IMR-90 (cell line): ENCODE data around the gene BRIP1. TPM values are rescaled to one million over a fixed set of nuclear protein-coding genes. Genes with fewer than 3 reads are reported as not detected.

Source experiments
- ATAC-seq: fragments of 200-7000 bp; cut with Tn5 transposase; 2 replicates; pipeline ENCODE4 v1.9.1; 2020; ENCODE audit warnings: low read depth, mild to moderate bottlenecking, moderate library complexity
- BruUV-seq: library from RNA; stranded (reverse); fragments of 400-500 nt; replicated peaks from 2 replicates; lab custom pipeline; 2021; lab: Mats Ljungman, UMichigan
- CTCF ChIA-PET: fragments of 300-600 bp; formaldehyde crosslinking; extraction: SDS; loops from one replicate; lab custom pipeline; 2021; ENCODE audit warnings: antibody characterized with exemption; lab: Yijun Ruan, JAX
- POLR2A ChIA-PET: fragments of 300-600 bp; sonication (Branson Sonifier 250); formaldehyde crosslinking; loops from one replicate; lab custom pipeline; 2022; ENCODE audit warnings: antibody characterized with exemption; ENCODE audit not compliant: unreplicated experiment; lab: Charles Lee
- DNase-seq: peaks from one replicate; pipeline ENCODE4 v3.0.0; 2013
- H2AFZ ChIP-seq: replicated peaks from 2 replicates; pipeline ENCODE3; 2013; ENCODE audit warnings: low read length, mild to moderate bottlenecking; ENCODE audit not compliant: poor library complexity
- H2AK5ac ChIP-seq: 2 replicates; pipeline ENCODE4 v1.6.1; 2013; ENCODE audit warnings: low read depth, low read length, inconsistent platforms
- H2AK9ac ChIP-seq: replicated peaks from 2 replicates; pipeline ENCODE3; 2013; ENCODE audit warnings: mild to moderate bottlenecking, low read depth, low read length, moderate library complexity; ENCODE audit not compliant: poor library complexity
- H2BK120ac ChIP-seq: 2 replicates; pipeline ENCODE4 v1.6.1; 2013; ENCODE audit warnings: low read depth, low read length, inconsistent platforms
- H2BK15ac ChIP-seq: 3 replicates; pipeline ENCODE4 v1.6.1; 2013; ENCODE audit warnings: low read depth, low read length, inconsistent platforms
- H2BK20ac ChIP-seq: 2 replicates; pipeline ENCODE4 v1.6.1; 2013; ENCODE audit warnings: low read depth, mild to moderate bottlenecking, inconsistent platforms, low read length, moderate library complexity
- H2BK5ac ChIP-seq: 2 replicates; pipeline ENCODE4 v1.6.1; 2013; ENCODE audit warnings: mild to moderate bottlenecking, low read depth, low read length, inconsistent platforms; ENCODE audit not compliant: poor library complexity, severe bottlenecking
- H3K14ac ChIP-seq: replicated peaks from 2 replicates; pipeline ENCODE4 v1.6.1; 2013; ENCODE audit warnings: low read depth, low read length, inconsistent platforms
- H3K18ac ChIP-seq: 2 replicates; pipeline ENCODE4 v1.6.1; 2013; ENCODE audit warnings: low read depth, low read length, control low read depth
- H3K23ac ChIP-seq: 2 replicates; pipeline ENCODE4 v1.6.1; 2013; ENCODE audit warnings: low read depth, low read length, inconsistent platforms
- H3K27ac ChIP-seq: 2 replicates; pipeline ENCODE4 v1.5.1; 2013; ENCODE audit warnings: mild to moderate bottlenecking, control low read depth, low read length; ENCODE audit not compliant: insufficient read depth
- H3K27me3 ChIP-seq: 2 replicates; pipeline ENCODE4 v1.6.1; 2013; ENCODE audit warnings: low read length; ENCODE audit not compliant: control insufficient read depth, insufficient read depth
- H3K36me3 ChIP-seq: 2 replicates; pipeline ENCODE4 v1.6.1; 2013; ENCODE audit warnings: low read length, mixed read lengths; ENCODE audit not compliant: control insufficient read depth, insufficient read depth
- H3K4ac ChIP-seq: 2 replicates; pipeline ENCODE4 v1.6.1; 2013; ENCODE audit warnings: low read depth, low read length, inconsistent platforms
- H3K4me1 ChIP-seq: 2 replicates; pipeline ENCODE4 v1.6.1; 2013; ENCODE audit warnings: low read length, mixed read lengths; ENCODE audit not compliant: control insufficient read depth, insufficient read depth
- H3K4me2 ChIP-seq: 2 replicates; pipeline ENCODE4 v1.6.1; 2013; ENCODE audit warnings: low read depth, mild to moderate bottlenecking, control low read depth, low read length, moderate library complexity
- H3K4me3 ChIP-seq: 2 replicates; pipeline ENCODE4 v1.5.1; 2013; ENCODE audit warnings: low read depth, mild to moderate bottlenecking, control low read depth, low read length, moderate library complexity; ENCODE audit not compliant: insufficient read depth
- H3K56ac ChIP-seq: 2 replicates; pipeline ENCODE4 v1.6.1; 2013; ENCODE audit warnings: low read length, inconsistent platforms; ENCODE audit not compliant: insufficient read depth; ENCODE audit errors: extremely low read depth
- H3K79me1 ChIP-seq, 2 experiments: 2 replicates each; pipeline ENCODE4 v1.6.1; 2013; ENCODE audit warnings: low read length in 2 of 2, inconsistent platforms in 1 of 2, low read depth in 1 of 2
- H3K9ac ChIP-seq: 2 replicates; pipeline ENCODE4 v1.6.1; 2013; ENCODE audit warnings: low read depth, low read length, control low read depth
- H3K9me1 ChIP-seq: 2 replicates; pipeline ENCODE4 v1.6.1; 2013; ENCODE audit warnings: low read length, inconsistent platforms; ENCODE audit not compliant: insufficient read depth
- H3K9me3 ChIP-seq: 2 replicates; pipeline ENCODE4 v1.6.1; 2013; ENCODE audit warnings: low read length; ENCODE audit not compliant: control insufficient read depth, insufficient read depth
- H4K20me1 ChIP-seq: 2 replicates; pipeline ENCODE4 v1.6.1; 2013; ENCODE audit warnings: low read length, inconsistent platforms; ENCODE audit not compliant: insufficient read depth
- H4K5ac ChIP-seq: 2 replicates; pipeline ENCODE4 v1.6.1; 2013; ENCODE audit warnings: mild to moderate bottlenecking, low read depth, low read length, control low read depth
- H4K8ac ChIP-seq, 2 experiments: 2 replicates each; pipeline ENCODE4 v1.6.1; 2013; ENCODE audit warnings: low read depth in 2 of 2, low read length in 2 of 2, control low read depth in 1 of 2, inconsistent platforms in 1 of 2
- H4K91ac ChIP-seq: 2 replicates; pipeline ENCODE4 v1.6.1; 2013; ENCODE audit warnings: low read depth, low read length, inconsistent platforms; ENCODE audit not compliant: insufficient read depth
- BHLHE40 ChIP-seq: fragments of 150-350 bp; IDR thresholded peaks from 2 replicates; pipeline ENCODE4 v1.6.1; 2016; ENCODE audit warnings: mild to moderate bottlenecking, low read depth, low read length
- CEBPB ChIP-seq: IDR thresholded peaks from 2 replicates; pipeline ENCODE4 v1.6.1; 2012; ENCODE audit warnings: low read depth, low read length, improper control_type of control experiment
- FOS ChIP-seq: fragments of 150-350 bp; IDR thresholded peaks from 2 replicates; pipeline ENCODE4 v1.6.1; 2016; ENCODE audit warnings: low read depth, low read length
- MAFK ChIP-seq: IDR thresholded peaks from 2 replicates; pipeline ENCODE4 v1.6.1; 2012; ENCODE audit warnings: low read depth, low read length, improper control_type of control experiment
- MAZ ChIP-seq: IDR thresholded peaks from 2 replicates; pipeline ENCODE4 v1.6.1; 2012; ENCODE audit warnings: low read depth, mild to moderate bottlenecking, low read length, improper control_type of control experiment, moderate library complexity, borderline replicate concordance
- MXI1 ChIP-seq: IDR thresholded peaks from 2 replicates; pipeline ENCODE4 v1.6.1; 2012; ENCODE audit warnings: low read depth, mild to moderate bottlenecking, low read length, moderate library complexity, borderline replicate concordance
- NFE2L2 ChIP-seq: fragments of 150-350 bp; IDR thresholded peaks from 2 replicates; pipeline ENCODE4 v1.6.1; 2016; ENCODE audit warnings: low read depth, mild to moderate bottlenecking, low read length
- RAD21 ChIP-seq: IDR thresholded peaks from 2 replicates; pipeline ENCODE4 v1.6.1; 2012; ENCODE audit warnings: low read length, improper control_type of control experiment
- RFX5 ChIP-seq: IDR thresholded peaks from 2 replicates; pipeline ENCODE4 v1.8.0; 2012; ENCODE audit warnings: low read depth, mild to moderate bottlenecking, low read length, moderate library complexity
- WGBS, 2 experiments: methylation state at CpG; one replicate each; pipeline versions ENCODE4 v1.1.5 to v1.1.7; 2013; ENCODE audit warnings: missing lambda C conversion rate in 2 of 2; ENCODE audit not compliant: insufficient read length in 1 of 2; ENCODE audit errors: extremely low coverage in 2 of 2; 5-methylcytosine and 5-hydroxymethylcytosine counted together
- dilution Hi-C: fragments of 300-500 bp; cut with HindIII; formaldehyde crosslinking; loops from one replicate; pipeline ENCODE4 v1.14.3; 2018; ENCODE audit warnings: low sequenced_read_pairs; ENCODE audit not compliant: unreplicated experiment
- in situ Hi-C: fragments of 300-500 bp; cut with MboI; formaldehyde crosslinking; loops from 3 replicates; pipeline ENCODE4 v1.14.3; 2019; ENCODE audit warnings: low sequenced_read_pairs, inconsistent platforms, mixed read lengths
- intact Hi-C: fragments of 100-400 bp; cut with micrococcal nuclease; formaldehyde crosslinking; loops from 2 replicates; pipeline ENCODE4 v1.10.0; 2022
- polyA plus RNA-seq, 3 experiments: library from polyadenylated mRNA; depleted of rRNA; stranded (reverse); fragments of >200 nt; gene quantifications; 2 replicates each; pipeline ENCODE4 v1.2.3, GENCODE V29; 2012; ENCODE audit warnings: low replicate concordance in 1 of 3
- total RNA-seq: library from RNA; depleted of rRNA; stranded (reverse); fragments of >200 nt; gene quantifications from 2 replicates; pipeline ENCODE4 v1.2.3, GENCODE V29; 2012
- TF ChIP-seq, protein P1 (sequence below): conservative IDR thresholded peaks from 2 replicates; pipeline ENCODE4 v1.5.1; 2012; ENCODE audit warnings: mild to moderate bottlenecking, low read depth, low read length, improper control_type of control experiment

Gene BRIP1
- total and polyA plus RNA-seq, 2 of the 4 experiments (the other 2 are of a cell fraction), result 6.1 to 19.7 TPM

DNA sequence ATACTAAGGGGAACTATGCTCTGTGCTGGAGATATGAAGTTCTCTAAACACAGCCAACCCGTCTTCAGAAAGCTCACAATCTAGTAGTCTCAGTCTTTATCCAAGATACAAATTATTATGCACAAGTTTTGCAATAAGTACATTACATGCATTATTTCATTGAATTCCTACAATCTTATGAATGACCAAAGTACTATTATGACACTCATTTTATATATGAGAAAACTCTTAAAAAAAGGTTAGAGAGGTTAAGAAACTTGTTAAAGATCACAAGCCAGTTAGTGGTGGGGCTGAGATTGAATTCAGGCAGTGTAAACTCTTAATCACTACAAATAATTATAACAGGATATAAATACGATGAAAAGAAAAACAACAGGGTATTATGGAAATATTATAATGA, 4.7 kb upstream of the BRIP1 start:
- H2BK5ac ChIP-seq, result no peak overlapping the region
- peaks cover 0 to 2% of the 10 kb centered on the region in 2 experiments; a peak in 2 of 4 replicates for H3K79me1 ChIP-seq
- DNase-seq (no peak), ATAC-seq (no peak)
- intact Hi-C loops (no loop called here), in situ Hi-C loops (no loop called here), dilution Hi-C loops (no loop called here)
- no peak overlapping the region for H4K8ac ChIP-seq
- H3K36me3 ChIP-seq, result peaks cover 4% of the 10 kb centered on the region; the same call in 1 of the 2 replicates
- H3K4me2 ChIP-seq, result no peak overlapping the region
- no peak overlapping the region for H2BK120ac ChIP-seq
- no peak overlapping the region for H3K23ac ChIP-seq
- no peaks in the 10 kb centered on the region for H4K20me1 ChIP-seq
- no peak overlapping the region for H4K91ac ChIP-seq
- ChIA-PET POLR2A (no interaction called here), CTCF (no interaction called here)
- no peak overlapping the region for H2AFZ ChIP-seq
- no peaks in the 10 kb centered on the region for H3K9me3 ChIP-seq
- H2AK5ac ChIP-seq, result no peak overlapping the region
- no peak overlapping the region for H3K4me3 ChIP-seq
- H2BK20ac ChIP-seq, result no peak overlapping the region
- no peak overlapping the region for H2AK9ac ChIP-seq
- no peak overlapping the region for H3K56ac ChIP-seq
- no peak overlapping the region for H3K9ac ChIP-seq
- no CpG with 5 or more reads among the region's 2 CpGs for WGBS, 2 experiments
- no peak overlapping the region for H3K14ac ChIP-seq
- no peak overlapping the region for H2BK15ac ChIP-seq
- no TSS peak for BruUV-seq
- no peaks in the 10 kb centered on the region for H3K4me1 ChIP-seq
- H3K27me3 ChIP-seq, result no peaks in the 10 kb centered on the region
- TF ChIP-seq RAD21, result no peak
- TF ChIP-seq NFE2L2, result no peak
- no peak for TF ChIP-seq FOS
- TF ChIP-seq MAZ, result no peak
- TF ChIP-seq CEBPB, result no peak
- TF ChIP-seq BHLHE40, result no peak
- TF ChIP-seq, protein P1, sequence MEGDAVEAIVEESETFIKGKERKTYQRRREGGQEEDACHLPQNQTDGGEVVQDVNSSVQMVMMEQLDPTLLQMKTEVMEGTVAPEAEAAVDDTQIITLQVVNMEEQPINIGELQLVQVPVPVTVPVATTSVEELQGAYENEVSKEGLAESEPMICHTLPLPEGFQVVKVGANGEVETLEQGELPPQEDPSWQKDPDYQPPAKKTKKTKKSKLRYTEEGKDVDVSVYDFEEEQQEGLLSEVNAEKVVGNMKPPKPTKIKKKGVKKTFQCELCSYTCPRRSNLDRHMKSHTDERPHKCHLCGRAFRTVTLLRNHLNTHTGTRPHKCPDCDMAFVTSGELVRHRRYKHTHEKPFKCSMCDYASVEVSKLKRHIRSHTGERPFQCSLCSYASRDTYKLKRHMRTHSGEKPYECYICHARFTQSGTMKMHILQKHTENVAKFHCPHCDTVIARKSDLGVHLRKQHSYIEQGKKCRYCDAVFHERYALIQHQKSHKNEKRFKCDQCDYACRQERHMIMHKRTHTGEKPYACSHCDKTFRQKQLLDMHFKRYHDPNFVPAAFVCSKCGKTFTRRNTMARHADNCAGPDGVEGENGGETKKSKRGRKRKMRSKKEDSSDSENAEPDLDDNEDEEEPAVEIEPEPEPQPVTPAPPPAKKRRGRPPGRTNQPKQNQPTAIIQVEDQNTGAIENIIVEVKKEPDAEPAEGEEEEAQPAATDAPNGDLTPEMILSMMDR, result no peak
- no peak for TF ChIP-seq MXI1
- no peak for TF ChIP-seq RFX5
- TF ChIP-seq MAFK, result no peak
- no peak overlapping the region for H3K27ac ChIP-seq
- no peak overlapping the region for H4K5ac ChIP-seq
- H3K4ac ChIP-seq, result no peak overlapping the region
- no peak overlapping the region for H3K18ac ChIP-seq
- H3K9me1 ChIP-seq, result no peaks in the 10 kb centered on the region
